ENCODE data around the gene SMG7.

DNA sequence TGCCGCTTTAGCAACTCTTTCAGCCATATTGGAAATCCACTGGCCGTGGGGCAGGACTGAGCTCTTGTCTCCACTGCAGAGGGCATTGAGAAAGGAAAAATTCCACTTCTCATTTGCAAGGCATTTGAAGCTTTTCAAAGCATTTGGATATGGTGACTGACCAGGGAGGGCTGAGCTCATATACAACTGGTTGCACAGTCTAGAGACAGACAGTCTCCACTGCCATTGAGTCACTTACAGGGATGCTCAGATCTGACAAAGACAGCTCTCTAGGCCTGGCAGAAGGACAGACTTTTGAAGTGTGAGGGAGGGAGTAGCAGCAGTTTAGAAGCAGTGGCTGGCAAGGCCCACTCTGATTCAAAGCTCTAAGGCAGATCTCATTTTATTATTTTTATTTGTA lies 93.7 kb downstream of the SMG7 start:
- TF ChIP-seq, protein P1, sequence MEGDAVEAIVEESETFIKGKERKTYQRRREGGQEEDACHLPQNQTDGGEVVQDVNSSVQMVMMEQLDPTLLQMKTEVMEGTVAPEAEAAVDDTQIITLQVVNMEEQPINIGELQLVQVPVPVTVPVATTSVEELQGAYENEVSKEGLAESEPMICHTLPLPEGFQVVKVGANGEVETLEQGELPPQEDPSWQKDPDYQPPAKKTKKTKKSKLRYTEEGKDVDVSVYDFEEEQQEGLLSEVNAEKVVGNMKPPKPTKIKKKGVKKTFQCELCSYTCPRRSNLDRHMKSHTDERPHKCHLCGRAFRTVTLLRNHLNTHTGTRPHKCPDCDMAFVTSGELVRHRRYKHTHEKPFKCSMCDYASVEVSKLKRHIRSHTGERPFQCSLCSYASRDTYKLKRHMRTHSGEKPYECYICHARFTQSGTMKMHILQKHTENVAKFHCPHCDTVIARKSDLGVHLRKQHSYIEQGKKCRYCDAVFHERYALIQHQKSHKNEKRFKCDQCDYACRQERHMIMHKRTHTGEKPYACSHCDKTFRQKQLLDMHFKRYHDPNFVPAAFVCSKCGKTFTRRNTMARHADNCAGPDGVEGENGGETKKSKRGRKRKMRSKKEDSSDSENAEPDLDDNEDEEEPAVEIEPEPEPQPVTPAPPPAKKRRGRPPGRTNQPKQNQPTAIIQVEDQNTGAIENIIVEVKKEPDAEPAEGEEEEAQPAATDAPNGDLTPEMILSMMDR (IDR thresholded peaks at IDR 0.05; ENCODE audit: poor library complexity, severe bottlenecking): no peak
- no peak for TF ChIP-seq RAD21 (conservative IDR thresholded peaks at IDR 0.05)
- no peak for TF ChIP-seq EZH2 (IDR thresholded peaks at IDR 0.05; ENCODE audit: borderline replicate concordance, insufficient read depth, low read length, poor library complexity, severe bottlenecking)

Data from neural cell (in vitro differentiated cells).